ENCODE results near the gene SSNA1.

SSNA1 gene

DNA sequence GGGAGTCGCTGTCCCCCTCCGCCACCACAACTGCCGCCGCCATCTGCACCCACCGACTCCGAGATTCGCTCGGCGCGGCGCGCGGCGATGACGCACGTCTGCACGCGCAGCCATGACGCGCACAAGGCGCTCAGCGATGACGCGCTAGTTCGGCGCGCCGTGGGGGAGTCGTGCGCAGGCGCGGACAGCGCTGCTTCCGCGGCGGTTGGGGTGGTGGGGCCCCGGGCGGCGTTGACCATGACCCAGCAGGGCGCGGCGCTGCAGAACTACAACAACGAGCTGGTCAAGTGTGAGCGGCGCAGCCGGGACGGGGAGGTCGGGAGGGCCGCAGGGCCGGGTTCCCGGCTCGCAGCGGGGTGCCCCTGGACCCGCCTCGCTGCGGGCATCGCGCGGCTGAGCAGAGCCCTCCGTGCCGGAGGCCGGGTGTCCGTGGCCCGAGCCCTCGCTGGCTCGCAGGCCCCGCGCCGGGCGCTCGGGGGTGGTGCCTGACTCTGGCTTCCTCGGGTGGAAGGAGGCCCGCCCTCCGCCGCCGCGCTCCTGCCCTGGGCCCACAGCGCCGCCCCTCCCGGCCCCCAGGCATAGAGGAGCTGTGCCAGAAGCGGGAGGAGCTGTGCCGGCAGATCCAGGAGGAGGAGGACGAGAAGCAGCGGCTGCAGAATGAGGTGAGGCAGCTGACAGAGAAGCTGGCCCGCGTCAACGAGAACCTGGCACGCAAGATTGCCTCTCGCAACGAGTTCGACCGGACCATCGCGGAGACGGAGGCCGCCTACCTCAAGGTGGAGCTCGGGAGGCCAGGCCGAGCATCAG lies at the start of gene SSNA1, which contains the start of gene ANAPC2:
Gene SSNA1 (plus strand): TSS at position 187 of the 807 bp plus-strand sequence. CDS start 51 bp downstream, at position 238.
Gene ANAPC2 (minus strand): TSS at position 71 of the 807 bp plus-strand sequence. CDS start 28 bp downstream, at position 43.
- DNase-seq = peak; percentile 78 to 90 (median 86)

DNA sequence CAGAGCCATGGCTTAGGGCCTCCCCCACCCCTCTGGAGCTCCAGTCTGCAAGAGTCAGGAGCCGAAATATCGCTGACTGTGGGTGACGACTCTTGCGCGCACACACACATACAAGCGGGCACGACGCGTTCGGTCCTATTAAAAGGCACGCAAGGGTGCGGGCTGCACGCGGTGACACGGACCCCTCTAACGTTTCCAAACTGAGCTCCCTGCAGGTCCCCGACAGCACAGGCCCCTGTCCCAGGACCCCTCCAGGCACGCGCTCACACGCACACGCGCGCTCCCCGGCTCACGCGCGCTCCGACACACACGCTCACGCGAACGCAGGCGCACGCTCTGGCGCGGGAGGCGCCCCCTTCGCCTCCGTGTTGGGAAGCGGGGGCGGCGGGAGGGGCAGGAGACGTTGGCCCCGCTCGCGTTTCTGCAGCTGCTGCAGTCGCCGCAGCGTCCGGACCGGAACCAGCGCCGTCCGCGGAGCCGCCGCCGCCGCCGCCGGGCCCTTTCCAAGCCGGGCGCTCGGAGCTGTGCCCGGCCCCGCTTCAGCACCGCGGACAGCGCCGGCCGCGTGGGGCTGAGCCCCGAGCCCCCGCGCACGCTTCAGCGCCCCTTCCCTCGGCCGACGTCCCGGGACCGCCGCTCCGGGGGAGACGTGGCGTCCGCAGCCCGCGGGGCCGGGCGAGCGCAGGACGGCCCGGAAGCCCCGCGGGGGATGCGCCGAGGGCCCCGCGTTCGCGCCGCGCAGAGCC lies 49.6 kb upstream of the SSNA1 start, which contains the start of gene GRIN1:
Gene GRIN1 (plus strand): TSS at position 433 of the 746 bp plus-strand sequence. CDS start 333 bp downstream, outside the sequence.
- DNase-seq = peak in 1 of 4 experiments; percentile 41

DNA sequence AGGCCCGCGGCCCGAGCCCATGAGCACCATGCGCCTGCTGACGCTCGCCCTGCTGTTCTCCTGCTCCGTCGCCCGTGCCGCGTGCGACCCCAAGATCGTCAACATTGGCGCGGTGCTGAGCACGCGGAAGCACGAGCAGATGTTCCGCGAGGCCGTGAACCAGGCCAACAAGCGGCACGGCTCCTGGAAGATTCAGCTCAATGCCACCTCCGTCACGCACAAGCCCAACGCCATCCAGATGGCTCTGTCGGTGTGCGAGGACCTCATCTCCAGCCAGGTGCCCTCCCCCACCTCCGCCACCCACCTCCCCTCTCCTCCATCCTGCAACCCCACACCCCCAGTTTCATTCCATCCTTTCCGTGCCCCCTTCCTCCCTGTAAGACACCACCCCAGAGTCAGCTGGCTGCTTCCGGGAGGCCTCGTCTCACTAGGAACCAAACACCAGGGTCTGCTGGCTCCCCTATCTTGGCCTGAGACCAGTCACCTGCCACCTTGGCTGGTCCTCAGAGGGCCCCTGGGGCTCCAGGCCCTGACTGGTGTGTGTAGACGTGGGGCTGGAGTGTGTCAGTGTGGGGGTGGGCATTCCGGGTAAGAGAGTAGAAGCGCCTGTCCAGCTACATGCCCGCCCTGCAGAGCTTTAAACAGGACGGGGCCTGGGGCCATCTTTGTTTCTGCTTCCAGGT lies 48.9 kb upstream of the SSNA1 start:
- DNase-seq = no peak

GRCh38 chr9:137140151-137141012 lies 48.1 kb upstream of the SSNA1 start:
- DNase-seq = no peak

- no peak for DNase-seq
Observed at GRCh38 chr9:137141050-137141810, 47.2 kb upstream of the SSNA1 start.

- no peak for DNase-seq
Observed at GRCh38 chr9:137141976-137142936, 46.2 kb upstream of the SSNA1 start.

- DNase-seq = no peak
Observed at GRCh38 chr9:137143459-137143858, 45.0 kb upstream of the SSNA1 start.

DNA sequence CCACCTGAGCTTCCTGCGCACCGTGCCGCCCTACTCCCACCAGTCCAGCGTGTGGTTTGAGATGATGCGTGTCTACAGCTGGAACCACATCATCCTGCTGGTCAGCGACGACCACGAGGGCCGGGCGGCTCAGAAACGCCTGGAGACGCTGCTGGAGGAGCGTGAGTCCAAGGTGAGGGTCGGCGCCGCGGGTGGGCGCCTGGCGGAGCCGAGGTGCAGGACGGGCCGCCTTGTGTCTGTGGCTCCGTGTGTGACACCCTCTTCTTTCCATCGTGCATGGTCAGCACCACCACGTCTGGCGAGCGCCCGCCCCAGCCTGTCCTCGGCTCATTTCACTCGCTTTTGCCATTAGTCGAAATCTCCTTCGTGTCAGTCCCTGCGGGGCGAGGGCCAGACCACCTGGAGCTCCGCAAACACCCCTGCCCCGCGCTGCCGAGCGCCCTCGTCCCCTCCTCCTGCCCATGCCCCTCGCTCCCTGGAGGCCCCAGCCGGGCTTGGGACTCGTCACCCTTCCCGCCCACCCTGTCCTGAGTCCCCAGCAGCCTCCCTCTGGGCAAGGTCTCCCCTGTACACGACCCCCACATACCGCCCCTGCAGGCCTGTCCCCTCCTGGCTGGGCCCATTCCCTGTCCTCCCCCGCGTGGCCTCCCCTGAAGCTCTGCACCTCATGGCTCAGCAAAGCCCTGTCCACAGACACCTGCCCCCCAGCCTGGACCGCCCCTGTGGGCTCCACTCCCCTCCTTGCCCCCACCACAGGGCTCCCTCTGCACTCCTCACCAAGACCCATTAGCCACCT lies 42.5 kb upstream of the SSNA1 start:
- no peak for DNase-seq

- DNase-seq = no peak
Observed at GRCh38 chr9:137146527-137146918, 42.0 kb upstream of the SSNA1 start.

DNA sequence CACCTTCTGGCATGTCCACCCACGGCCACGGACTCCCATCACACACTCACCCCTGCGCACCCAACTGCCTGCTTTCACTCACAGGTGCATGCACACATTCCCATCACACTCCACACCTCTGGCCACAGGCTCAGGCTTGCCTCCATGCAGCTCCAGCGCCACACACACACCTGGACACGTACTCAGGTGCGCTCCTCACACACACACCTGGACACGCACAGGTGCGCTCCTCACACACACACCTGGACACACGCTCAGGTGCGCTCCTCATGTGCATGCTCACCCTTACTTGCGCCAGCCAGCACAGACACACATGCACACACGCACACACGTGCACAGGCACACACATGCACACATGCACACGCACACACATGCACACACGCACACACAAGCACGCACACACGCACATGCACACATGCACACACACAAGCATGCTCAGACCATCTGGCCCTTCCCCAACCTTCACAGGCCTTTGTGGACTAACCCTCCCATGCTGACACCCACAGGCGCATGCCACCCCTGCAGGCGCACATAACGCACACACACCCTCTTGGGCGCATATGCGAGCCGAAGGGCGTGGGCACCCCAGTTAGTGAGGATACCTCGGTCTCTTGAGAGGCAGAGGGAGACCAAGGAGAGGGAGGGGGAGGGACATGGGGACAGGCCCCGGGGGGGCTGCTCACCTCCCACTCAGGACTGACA lies 41.2 kb upstream of the SSNA1 start:
- no peak for DNase-seq

- DNase-seq = no peak
Observed at GRCh38 chr9:137147793-137148160, 40.7 kb upstream of the SSNA1 start.

DNA sequence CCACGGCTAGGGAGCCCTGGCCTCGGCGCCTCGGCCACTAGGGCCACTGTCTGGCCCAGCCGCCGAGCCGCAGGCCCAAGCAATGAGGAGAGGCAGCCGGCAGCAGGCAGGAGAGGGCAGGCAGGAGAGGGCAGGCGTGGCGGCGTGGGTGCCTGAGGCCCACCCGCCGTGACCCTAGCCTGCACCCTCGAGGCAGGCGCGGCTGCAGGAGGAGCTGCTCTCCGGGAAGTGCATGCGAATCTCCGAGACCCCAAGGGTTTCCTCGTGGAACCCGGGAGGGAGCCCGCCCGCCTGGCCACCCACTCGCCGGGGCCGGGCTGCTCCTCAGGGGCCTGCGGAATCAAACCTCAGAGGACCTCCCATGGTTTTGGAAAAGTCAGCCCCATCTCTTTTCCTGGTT lies 40.2 kb upstream of the SSNA1 start:
- DNase-seq = no peak

GRCh38 chr9:137148661-137149060 lies 39.8 kb upstream of the SSNA1 start:
- DNase-seq = no peak

DNA sequence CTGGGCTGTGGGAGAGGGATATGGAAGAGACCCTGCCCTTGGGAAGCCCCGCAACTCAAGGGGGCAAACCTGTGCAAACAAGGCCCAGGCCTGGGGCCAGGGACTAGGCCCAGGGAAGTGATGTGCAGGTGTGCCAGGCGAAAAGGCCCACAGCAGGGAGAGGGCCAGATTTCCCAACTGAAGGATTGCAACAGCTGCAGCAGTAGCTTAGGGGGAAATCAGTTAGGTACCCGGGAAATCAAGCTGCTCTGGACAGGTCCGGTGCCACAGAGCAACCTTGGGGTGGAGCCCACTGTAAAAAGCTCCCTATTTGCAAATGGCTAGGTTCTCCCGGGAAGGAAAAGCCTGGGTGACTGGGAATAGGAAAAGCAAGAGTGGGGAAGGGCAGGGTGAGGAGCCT lies 39.1 kb upstream of the SSNA1 start:
- no peak for DNase-seq

GRCh38 chr9:137149942-137150616 lies 38.4 kb upstream of the SSNA1 start:
- DNase-seq = no peak

DNA sequence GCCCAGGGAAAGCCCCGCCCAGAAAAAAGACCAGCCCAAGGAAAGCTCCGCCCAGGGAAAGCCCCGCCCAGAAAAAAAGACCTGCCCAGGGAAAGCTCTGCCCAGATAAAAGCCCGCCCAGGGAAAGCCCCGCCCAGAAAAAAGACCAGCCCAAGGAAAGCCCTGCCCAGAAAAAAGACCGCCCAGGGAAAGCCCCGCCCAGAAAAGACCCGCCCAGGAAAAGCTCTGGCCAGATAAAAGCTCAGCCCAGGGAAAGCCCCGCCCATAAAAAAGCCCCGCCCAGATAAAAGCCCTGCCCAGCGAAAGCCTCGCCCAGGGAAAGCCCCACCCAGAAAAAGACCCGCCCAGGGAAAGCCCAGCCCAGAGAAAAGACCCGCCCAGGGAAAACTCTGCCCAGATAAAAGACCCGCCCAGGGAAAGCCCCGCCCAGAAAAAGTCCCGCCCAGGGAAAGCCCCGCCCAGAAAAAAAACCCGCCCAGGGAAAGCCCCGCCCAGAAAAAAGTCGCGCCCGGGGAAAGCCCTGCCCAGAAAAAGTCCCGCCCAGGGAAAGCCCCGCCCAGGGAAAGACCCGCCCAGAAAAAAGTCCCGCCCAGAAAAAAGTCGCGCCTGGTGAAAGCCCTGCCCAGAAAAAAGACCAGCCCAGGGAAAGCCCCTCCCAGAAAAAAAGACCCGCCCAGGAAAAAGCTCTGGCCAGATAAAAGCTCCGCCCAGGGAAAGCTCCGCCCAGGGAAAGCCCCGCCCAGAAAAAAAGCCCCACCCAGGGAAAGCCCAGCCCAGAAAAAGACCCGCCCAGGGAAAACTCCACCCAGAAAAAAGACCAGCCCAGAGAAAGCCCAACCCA lies 37.6 kb upstream of the SSNA1 start:
- peak in 1 of 4 experiments; percentile 23 for DNase-seq

DNA sequence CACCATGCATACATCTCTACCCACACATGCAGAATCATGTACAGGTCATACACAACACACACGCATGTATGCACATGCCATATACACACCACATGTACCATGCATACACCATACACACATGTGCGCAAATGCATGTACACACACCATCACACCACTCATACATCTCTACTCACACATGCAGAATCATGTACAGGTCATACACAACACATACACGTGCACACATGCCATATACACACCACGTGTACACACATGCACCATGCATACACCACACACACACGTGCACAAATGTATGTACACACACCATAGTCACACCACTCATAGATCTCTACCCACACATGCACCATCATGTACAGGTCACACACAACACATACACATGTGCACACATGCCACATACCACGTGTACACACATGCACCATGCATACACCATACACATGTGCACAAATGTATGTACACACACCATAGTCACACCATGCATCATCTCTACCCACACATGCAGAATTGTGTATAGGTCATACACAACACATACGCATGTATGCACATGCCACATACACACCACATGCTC lies 35.6 kb upstream of the SSNA1 start:
- no peak for DNase-seq
